ENCODE results near the gene CCDC92B.

CCDC92B gene

GRCh38 chr17:2716649-2717048, 32.8 kb downstream of the CCDC92B start:
- Histone ChIP-seq H3K4me1 (ENCODE audit: control insufficient read depth, insufficient read depth, low read length) (peaks cover 9% of the 10 kb centered on the region), H3K9ac (ENCODE audit: low read depth, low read length) (no peak overlapping the region), H3K36me3 (ENCODE audit: insufficient read depth, low read length) (no peaks in the 10 kb centered on the region), H3K9me3 (replicated peaks; ENCODE audit: low read length) (no peaks in the 10 kb centered on the region), H3K4me3 (ENCODE audit: low read length) (no peak overlapping the region), H3K27me3 (ENCODE audit: control insufficient read depth, insufficient read depth, low read length) (peaks cover 6% of the 10 kb centered on the region), H3K4me2 (ENCODE audit: low read length) (no peak overlapping the region)

DNA sequence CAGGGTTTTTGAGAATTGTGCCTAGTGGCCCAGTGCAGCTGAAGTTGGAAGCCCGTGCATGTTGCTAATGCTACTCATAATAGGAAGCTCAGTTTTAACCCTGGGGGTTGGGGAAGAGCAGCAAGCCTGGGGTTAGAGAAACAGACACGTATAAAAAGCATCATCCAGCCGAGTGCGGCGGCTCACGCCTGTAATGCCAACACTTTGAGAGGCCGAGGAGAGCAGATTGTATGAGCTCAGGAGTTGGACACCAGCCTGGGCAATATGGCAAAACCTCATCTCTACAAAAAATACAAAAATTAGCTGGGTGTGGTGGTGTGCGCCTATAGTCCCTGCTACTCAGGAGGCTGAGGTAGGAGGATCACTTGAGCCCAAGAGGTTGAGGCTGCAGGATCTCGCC, 35.6 kb downstream of the CCDC92B start:
- H3K4me2 ChIP-seq (ENCODE audit: low read length): no peak overlapping the region

GRCh38 chr17:2712300-2713043, 37.0 kb downstream of the CCDC92B start:
- H3K9me3 ChIP-seq (replicated peaks; ENCODE audit: low read length): no peaks in the 10 kb centered on the region
- peak overlapping the region; percentile 81 for H3K9ac ChIP-seq (ENCODE audit: low read depth, low read length)
- no peaks in the 10 kb centered on the region for H3K27me3 ChIP-seq (ENCODE audit: control insufficient read depth, insufficient read depth, low read length)
- peaks cover 45% of the 10 kb centered on the region for H3K4me1 ChIP-seq (ENCODE audit: control insufficient read depth, insufficient read depth, low read length)
- no peaks in the 10 kb centered on the region for H3K36me3 ChIP-seq (ENCODE audit: insufficient read depth, low read length)
- H3K4me3 ChIP-seq (ENCODE audit: low read length): peak overlapping the region; percentile 96
- peak overlapping the region; percentile 92 for H3K4me2 ChIP-seq (ENCODE audit: low read length)

More for the DNA sequence above, 35.6 kb downstream of the CCDC92B start:
- Histone ChIP-seq H3K9me3 (replicated peaks; ENCODE audit: low read length) (no peaks in the 10 kb centered on the region), H3K4me1 (ENCODE audit: control insufficient read depth, insufficient read depth, low read length) (peaks cover 31% of the 10 kb centered on the region), H3K27me3 (ENCODE audit: control insufficient read depth, insufficient read depth, low read length) (no peaks in the 10 kb centered on the region), H3K4me3 (ENCODE audit: low read length) (no peak overlapping the region), H3K36me3 (ENCODE audit: insufficient read depth, low read length) (no peaks in the 10 kb centered on the region), H3K9ac (ENCODE audit: low read depth, low read length) (no peak overlapping the region)

DNA sequence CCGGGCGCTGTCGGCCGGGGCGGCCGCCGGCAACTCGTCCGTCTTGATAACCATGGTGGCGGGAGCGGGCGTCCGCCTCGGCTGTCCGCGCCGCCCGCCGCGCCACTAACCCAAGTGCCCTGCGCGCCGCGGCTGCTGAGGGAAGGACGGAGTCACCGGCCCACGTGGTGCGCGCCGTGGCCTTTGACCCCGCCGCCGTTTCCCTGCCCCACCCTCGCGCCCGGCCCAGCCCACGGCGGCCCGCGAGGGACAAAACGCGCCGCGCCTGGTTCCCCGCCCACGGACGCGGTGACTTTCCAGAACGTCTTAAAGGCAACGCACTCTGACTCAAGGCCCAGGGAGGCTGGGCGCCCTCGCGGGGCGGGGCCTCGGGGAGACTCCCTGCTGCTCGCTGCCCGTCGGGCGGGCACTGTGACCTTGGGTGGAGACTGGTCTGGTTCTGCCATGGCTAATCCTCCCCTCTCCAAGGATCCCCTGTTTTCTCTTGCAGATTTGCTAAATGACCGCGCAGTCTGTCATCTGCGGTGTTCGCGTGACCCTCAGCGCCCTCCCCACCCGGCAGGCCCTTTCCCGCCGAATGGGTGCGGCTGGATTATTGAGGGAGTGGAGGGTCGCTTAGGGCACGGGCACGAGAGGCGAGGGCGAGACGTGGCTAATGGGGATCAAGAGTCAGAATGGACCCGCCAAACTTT, 37.7 kb downstream of the CCDC92B start, which contains the start of gene CLUH:
CLUH (minus strand) TSS at position 157 of the 692 bp plus-strand sequence; CDS start at position 54, 103 bp downstream.
- peak within 1 kb of the TSS; percentile 81 for H3K9ac ChIP-seq (ENCODE audit: low read depth, low read length)
- peak within 1 kb of the TSS; percentile 96 for H3K4me3 ChIP-seq (ENCODE audit: low read length)
- H3K36me3 ChIP-seq (ENCODE audit: insufficient read depth, low read length): no peaks in the 10 kb centered on the region
- peak within 1 kb of the TSS; percentile 99 for H3K4me2 ChIP-seq (ENCODE audit: low read length)
- H3K27me3 ChIP-seq (ENCODE audit: control insufficient read depth, insufficient read depth, low read length): no peaks in the 10 kb centered on the region
- peaks cover 52% of the 10 kb centered on the region for H3K4me1 ChIP-seq (ENCODE audit: control insufficient read depth, insufficient read depth, low read length)
- no peaks in the 10 kb centered on the region for H3K9me3 ChIP-seq (replicated peaks; ENCODE audit: low read length)

DNA sequence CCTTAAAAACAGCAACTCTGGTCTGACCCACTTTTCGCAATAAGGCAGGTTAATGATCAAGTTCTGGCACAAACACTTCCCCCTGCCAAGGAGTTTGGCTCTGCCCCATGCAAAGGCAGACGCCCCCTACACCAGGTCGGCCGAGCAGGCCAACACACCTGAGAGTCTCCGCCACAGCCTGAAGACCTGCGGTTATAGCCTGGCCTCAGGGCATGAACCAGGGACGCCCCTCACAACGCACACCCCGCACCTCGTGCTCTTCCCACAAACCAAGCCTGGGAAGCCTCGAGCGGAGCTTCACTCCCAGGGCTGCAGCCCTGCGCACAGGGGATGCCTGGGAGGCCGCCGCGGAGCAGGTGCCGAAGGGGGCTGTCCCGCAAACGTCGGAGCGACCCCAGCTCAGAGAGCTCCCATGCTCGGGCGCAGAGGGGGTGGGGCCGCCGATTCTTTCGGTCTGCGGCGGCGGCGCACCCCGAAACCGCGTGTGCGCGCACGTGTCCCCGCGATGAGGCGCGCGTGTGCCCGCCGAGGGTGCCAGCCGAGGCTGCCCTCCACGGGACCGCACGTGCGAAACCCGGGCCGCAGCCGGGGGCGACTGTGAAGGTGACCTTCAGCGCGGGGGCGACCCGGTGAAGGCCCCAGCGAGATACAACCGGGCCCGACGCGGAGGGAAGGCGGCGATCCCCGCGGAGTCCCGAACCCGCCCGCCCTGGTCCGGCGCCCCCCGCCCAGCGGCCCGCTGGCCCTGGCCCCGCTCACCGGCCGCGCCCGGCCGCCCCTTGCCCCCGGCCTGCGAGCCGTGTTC, 38.4 kb downstream of the CCDC92B start:
- Histone ChIP-seq H3K9ac (ENCODE audit: low read depth, low read length) (peak overlapping the region; percentile 80), H3K36me3 (ENCODE audit: insufficient read depth, low read length) (no peaks in the 10 kb centered on the region), H3K9me3 (replicated peaks; ENCODE audit: low read length) (no peaks in the 10 kb centered on the region), H3K4me3 (ENCODE audit: low read length) (peak overlapping the region; percentile 96), H3K4me1 (ENCODE audit: control insufficient read depth, insufficient read depth, low read length) (peaks cover 59% of the 10 kb centered on the region), H3K27me3 (ENCODE audit: control insufficient read depth, insufficient read depth, low read length) (no peaks in the 10 kb centered on the region), H3K4me2 (ENCODE audit: low read length) (peak overlapping the region; percentile 99)

- Histone ChIP-seq H3K9ac (ENCODE audit: low read depth, low read length) (peak overlapping the region; percentile 80), H3K4me3 (ENCODE audit: low read length) (peak overlapping the region; percentile 96), H3K4me2 (ENCODE audit: low read length) (peak overlapping the region; percentile 99), H3K27me3 (ENCODE audit: control insufficient read depth, insufficient read depth, low read length) (no peaks in the 10 kb centered on the region), H3K9me3 (replicated peaks; ENCODE audit: low read length) (no peaks in the 10 kb centered on the region), H3K36me3 (ENCODE audit: insufficient read depth, low read length) (no peaks in the 10 kb centered on the region), H3K4me1 (ENCODE audit: control insufficient read depth, insufficient read depth, low read length) (peaks cover 67% of the 10 kb centered on the region)
Measured at GRCh38 chr17:2710071-2710802, 39.2 kb downstream of the CCDC92B start.

- H3K4me1 ChIP-seq (ENCODE audit: control insufficient read depth, insufficient read depth, low read length): peaks cover 71% of the 10 kb centered on the region
Measured at GRCh38 chr17:2709183-2709661, 40.2 kb downstream of the CCDC92B start.

GRCh38 chr17:2708585-2709182, 40.8 kb downstream of the CCDC92B start:
- Histone ChIP-seq H3K4me3 (ENCODE audit: low read length) (peak overlapping the region; percentile 45), H3K9ac (ENCODE audit: low read depth, low read length) (peak overlapping the region; percentile 80)

More at GRCh38 chr17:2709183-2709661, 40.2 kb downstream of the CCDC92B start:
- H3K9ac ChIP-seq (ENCODE audit: low read depth, low read length): peak overlapping the region; percentile 80
- no peaks in the 10 kb centered on the region for H3K9me3 ChIP-seq (replicated peaks; ENCODE audit: low read length)
- peaks cover 2% of the 10 kb centered on the region for H3K36me3 ChIP-seq (ENCODE audit: insufficient read depth, low read length)
- H3K27me3 ChIP-seq (ENCODE audit: control insufficient read depth, insufficient read depth, low read length): no peaks in the 10 kb centered on the region
- peak overlapping the region; percentile 45 for H3K4me3 ChIP-seq (ENCODE audit: low read length)
- peak overlapping the region; percentile 99 for H3K4me2 ChIP-seq (ENCODE audit: low read length)

DNA sequence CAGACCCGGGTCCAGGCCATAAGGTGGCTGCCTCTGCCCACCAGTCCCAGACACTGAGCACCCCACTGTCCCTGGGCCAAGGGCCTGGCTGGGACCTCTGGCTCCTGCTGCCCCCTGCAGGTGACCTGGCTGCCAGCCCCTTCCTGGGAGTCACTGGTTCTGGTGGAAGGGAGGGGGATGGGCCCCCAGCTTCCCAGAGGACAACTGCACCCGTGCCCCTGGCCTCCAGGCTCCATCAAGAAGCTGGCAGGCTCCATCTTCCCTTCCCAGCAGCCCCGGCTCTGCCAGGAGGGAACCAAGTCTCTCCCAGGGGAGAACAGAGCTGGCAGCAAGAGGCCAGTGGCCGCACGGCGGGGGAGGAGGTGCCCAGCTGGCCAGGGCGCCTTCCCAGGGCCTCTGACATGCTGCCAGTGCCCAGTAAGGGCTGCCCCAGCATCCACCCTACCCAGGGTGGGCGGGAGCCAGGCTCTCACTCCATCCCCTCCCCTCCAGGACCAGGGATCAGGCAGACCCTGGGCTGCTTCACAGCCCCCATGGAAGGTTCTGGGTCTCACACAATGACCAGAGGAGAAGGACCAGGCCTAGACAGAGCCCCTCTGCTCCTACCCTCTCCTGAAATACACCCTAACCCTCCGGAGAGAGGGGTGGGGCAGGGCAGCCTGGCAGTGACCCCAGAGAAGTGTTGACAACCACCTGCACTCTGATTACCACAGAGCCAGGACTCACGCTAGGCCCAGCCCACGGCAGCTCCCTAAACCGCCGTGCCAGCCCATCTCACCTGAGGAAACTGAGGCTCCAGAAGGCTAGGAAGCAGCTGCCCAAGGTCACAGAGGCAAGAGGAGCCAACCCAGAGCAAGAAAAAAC, 41.5 kb downstream of the CCDC92B start:
- Histone ChIP-seq H3K9ac (ENCODE audit: low read depth, low read length) (peak overlapping the region; percentile 80), H3K4me1 (ENCODE audit: control insufficient read depth, insufficient read depth, low read length) (peaks cover 71% of the 10 kb centered on the region), H3K36me3 (ENCODE audit: insufficient read depth, low read length) (peaks cover 11% of the 10 kb centered on the region)

More at GRCh38 chr17:2708585-2709182, 40.8 kb downstream of the CCDC92B start:
- peaks cover 7% of the 10 kb centered on the region for H3K36me3 ChIP-seq (ENCODE audit: insufficient read depth, low read length)
- H3K27me3 ChIP-seq (ENCODE audit: control insufficient read depth, insufficient read depth, low read length): no peaks in the 10 kb centered on the region
- H3K4me2 ChIP-seq (ENCODE audit: low read length): peak overlapping the region; percentile 99
- peaks cover 71% of the 10 kb centered on the region for H3K4me1 ChIP-seq (ENCODE audit: control insufficient read depth, insufficient read depth, low read length)
- H3K9me3 ChIP-seq (replicated peaks; ENCODE audit: low read length): no peaks in the 10 kb centered on the region

More for the DNA sequence above, 41.5 kb downstream of the CCDC92B start:
- Histone ChIP-seq H3K4me3 (ENCODE audit: low read length) (peak overlapping the region; percentile 32), H3K9me3 (replicated peaks; ENCODE audit: low read length) (no peaks in the 10 kb centered on the region), H3K4me2 (ENCODE audit: low read length) (peak overlapping the region; percentile 99), H3K27me3 (ENCODE audit: control insufficient read depth, insufficient read depth, low read length) (no peaks in the 10 kb centered on the region)
